SKM-1 treated with dmso at 0.1 percent for 144 hours (cell line): ENCODE measurements around the gene NDUFAB1.
A peak's percentile ranks its signal among the peaks of the same experiment; 100 is the strongest.
"Not testable (repeated sequence)": the region's sequence is repeated elsewhere in the genome, so short reads cannot be mapped to it uniquely, and the experiment has no call there.

Source experiments
- DNase-seq: peaks from one replicate; lab custom pipeline; 2025; ENCODE audit not compliant: unreplicated experiment; lab: John Stamatoyannopoulos, UW

The NDUFAB1 gene

DNA sequence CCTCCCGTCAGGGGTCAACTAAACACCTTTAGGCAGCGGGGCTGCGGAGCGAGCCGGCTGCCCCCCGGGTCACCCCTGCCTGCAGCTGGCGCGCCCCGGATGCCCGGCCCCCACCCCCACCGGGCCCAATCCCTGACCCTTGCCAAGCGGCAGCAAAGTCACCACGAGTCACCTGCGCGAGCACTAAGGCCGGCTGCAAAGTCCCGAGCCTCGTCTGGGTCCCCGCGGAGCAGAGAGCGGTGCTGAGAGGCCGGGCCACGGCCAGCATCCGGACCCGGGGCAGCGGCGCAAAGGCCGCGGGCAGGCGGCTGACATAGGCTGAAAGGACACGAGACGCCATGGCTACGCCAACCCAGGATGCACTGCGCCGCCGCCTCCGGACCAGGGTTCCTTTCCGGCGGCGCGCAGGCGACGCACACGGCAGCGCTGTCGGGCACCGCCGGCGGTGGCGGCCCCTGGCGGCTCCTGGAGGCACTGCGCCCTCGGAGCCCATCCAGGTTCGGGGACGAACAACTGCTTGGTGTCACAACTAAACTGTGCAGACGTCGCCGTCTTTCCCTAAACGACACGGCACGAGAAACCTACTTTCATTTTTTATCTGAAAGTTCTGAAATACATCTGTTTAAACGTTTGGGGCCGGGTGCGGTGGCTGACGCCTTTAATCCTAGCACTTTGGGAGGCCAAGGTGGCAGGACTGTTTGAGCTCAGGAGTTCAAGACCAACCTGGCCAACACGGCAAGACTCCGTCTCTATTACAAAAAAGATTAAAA, at the start of gene NDUFAB1:
Gene NDUFAB1, minus strand, starts transcription at position 366 of the 770 bp plus-strand sequence. Its CDS starts 26 bp downstream, at position 340.
- peak; percentile 90 for DNase-seq

DNA sequence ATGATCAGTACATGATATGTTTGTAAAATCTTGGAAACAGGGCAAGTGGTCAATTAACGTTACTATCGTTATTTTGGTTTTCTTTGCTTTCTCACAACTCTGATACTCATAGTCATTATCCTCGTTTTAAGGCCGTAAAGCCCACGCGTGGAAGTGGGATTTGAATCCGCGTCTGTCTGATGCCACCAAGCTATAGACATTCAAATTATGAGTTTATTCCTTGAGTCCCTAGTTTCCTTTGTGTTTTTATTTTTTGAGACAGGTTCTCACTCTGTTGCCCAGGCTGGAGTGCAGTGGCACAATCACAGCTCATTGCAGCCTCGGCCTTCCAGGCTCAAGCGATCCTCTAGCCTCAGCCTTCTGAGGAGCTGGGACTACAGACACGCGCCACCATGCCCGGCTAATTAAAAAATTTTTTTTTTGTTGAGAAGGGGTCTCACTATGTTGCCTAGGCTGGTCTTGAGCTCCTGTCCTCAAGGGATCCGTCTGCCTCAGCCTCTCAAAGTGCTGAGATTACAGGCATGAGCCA, 46.2 kb upstream of the NDUFAB1 start:
- DNase-seq: no peak

DNA sequence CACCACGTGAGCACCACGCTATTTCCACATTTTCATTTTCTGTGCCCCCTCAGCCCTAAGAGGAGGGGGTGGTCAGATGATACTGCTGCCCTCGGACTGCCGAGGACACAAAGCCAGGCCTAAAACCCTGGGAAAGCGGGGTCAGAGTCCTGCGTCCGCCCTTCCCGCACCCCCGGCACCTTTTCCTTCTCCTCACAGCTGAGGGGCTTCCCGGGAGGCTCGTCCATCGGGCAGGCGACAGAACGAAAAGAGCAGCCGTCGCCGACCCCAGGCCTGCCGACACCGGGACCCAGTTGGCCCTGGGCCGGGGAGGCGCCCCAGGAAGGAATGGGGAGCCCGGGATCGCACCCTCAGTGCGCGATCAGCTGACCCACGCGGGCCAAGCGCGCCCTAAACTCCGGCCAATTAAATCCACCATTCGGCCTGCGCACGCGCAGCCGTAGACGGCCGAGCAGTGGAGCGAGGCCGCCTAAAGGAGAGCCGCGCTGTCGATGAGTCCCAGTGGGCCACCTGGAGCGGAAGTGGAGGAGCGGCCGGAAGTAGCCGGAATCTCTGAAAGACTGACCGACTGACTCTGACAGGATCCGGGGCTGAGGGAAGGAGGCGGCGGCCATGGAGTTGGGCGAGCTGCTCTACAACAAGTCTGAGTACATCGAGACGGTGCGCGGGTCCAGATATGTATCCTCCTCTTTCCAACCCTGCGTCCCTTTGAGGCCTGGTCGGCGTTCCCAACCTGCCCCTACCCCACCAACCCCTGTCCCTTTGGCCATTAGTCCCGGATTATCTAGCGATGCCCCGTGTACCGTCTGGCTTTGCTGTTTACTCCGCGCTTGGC, 45.0 kb upstream of the NDUFAB1 start, which contains the start of the genes DCTN5 and PALB2:
Gene DCTN5, plus strand, starts transcription at position 536 of the 835 bp plus-strand sequence. Its CDS starts 77 bp downstream, at position 613.
Gene PALB2, minus strand, starts transcription at position 380 of the 835 bp plus-strand sequence. Its CDS starts 153 bp downstream, at position 227.
- DNase-seq: peak; percentile 96

- no peak for DNase-seq
Measured at GRCh38 chr16:23640615-23640930, 44.5 kb upstream of the NDUFAB1 start.

DNA sequence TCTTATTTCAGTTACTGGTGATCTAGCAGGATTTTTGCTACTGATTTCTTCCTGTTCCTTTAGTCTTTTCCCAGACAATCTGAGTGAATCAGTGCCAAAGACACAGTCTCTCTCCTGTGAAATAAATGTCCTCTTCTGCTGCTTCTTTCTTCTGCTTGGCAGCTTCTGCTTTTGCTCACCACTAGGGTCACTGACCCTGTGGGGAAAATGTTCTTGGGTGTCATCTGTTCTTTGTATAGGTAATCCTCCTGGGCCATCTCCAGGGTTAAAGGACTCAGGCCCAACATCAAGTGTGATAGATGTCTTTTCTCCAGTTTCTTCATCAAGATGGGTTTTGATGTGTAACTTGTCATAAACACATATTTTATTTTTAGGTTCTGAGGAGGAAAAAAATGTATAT, 39.8 kb upstream of the NDUFAB1 start:
- no peak for DNase-seq

DNA sequence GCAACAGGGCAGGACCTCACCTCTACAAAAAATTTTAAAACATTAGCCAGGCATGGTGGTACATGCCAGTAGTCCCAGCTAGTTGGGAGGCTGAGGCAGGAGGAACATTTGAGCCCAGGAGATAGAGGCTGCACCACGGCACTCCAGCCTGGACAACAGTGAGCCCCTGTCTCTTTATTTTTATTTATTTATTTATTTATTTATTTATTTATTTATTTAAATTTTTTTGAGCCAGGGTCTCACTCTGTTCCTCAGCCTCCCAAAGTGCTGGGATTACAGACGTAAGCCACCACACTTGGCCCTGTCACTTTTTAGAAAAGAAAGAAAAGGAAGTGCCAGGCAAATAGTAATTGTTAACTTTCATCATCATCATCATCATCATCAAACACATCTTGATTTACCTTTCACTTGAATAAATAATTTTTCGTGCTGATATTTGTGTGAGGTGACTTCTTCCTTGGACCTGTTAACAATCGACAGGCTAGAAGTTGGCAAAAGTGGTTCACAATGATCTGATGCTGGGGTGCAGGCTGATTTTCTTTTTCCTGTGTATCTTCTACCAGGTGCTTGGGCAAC, 38.4 kb upstream of the NDUFAB1 start:
- no peak for DNase-seq

DNA sequence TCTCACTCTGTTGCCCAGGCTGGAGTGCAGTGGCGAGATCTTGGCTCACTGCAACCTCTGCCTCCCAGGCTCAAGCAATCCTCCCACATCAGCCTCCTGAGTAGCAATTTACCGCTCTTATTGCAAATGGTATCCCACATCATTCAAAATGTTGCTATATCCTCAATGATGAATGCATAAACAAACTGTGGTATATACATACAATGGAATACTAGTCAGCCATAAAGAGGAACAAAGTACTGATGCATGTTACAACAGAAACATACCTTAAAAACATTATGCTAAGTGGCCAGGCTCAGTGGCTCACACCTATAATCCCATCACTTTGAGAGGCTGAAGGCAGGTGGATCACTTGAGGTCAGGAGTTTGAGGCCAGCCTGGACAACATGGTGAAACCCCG, 35.8 kb upstream of the NDUFAB1 start:
- not testable (repeated sequence) for DNase-seq

DNA sequence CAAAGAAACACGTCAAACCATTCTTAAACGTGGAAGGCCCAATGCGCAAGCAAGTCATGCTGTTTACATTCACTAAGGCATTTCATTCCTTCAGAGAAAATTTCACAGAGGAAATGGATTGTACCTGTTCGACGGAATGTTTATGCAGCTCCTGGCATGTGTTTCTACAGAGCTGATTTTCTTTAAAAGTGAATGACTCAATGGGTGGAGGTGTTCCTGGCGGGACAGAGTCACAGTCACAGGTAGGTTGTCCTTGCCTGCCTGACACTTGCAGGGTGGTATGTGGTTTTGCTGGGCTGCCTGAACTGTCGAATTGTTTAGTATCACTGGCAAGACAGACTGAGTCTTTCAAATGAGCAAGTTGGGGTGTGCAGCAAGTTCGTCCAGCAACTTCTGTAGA, 33.4 kb upstream of the NDUFAB1 start:
- no peak for DNase-seq

- DNase-seq: no peak
Measured at GRCh38 chr16:23624092-23624491, 28.0 kb upstream of the NDUFAB1 start.

DNA sequence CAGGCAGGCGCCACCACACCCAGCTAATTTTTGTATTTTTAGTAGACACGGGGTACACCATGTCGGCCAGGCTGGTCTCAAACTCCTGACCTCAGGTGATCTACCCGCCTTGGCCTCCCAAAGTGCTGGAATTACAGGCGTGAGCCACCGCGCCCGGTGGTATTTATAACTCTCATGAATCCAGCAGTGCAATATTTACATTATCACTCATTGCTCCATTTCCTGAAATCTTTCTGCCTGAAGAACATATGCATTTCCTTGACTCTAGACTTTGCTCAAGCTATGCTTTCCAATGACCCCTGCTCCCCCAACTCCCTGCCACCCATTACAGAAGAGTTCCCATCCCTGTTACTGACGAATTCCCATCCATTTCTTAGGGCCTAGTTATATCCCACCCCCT, 19.7 kb upstream of the NDUFAB1 start:
- no peak for DNase-seq

- DNase-seq: no peak
Measured at GRCh38 chr16:23611936-23612335, 15.8 kb upstream of the NDUFAB1 start.

DNA sequence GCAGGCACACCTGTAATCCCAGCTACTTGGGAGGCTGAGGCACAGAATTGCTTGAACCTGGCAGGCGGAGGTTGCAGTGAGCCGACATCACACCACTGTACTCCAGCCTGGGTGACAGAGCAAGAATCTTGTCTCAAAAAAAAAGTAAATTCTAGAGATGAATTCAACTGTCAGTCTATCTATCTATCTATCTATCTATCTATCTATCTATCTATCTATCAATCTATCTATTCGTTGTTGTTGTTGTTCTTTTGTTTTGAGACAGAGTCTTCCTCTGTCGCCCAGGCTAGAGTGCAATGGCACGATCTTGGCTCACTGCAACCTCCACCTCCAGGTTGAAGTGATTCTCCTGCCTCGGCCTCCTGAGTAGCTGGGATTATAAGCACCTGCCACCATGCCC, 14.8 kb upstream of the NDUFAB1 start:
- not testable (repeated sequence) for DNase-seq

DNA sequence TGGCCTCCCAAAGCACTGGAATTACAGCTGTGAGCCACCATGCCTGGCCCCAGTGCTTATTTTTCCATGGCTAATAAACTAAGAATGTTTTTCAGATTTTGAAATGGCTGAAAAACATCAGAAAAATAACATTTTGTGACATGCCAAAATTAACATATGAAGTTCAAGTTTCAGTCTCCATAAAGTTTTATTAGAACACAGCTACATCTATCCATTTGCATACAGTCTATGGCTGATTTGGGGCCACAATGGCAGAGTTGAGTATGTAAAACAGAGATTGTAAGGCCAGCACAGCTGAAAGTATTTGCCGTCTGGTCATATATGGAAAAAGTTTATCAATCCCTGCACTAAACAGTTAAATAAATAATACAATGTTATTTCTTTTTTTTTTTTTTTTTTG, 13.8 kb upstream of the NDUFAB1 start:
- DNase-seq: no peak

- DNase-seq: no peak
Measured at GRCh38 chr16:23608194-23608593, 12.1 kb upstream of the NDUFAB1 start.

DNA sequence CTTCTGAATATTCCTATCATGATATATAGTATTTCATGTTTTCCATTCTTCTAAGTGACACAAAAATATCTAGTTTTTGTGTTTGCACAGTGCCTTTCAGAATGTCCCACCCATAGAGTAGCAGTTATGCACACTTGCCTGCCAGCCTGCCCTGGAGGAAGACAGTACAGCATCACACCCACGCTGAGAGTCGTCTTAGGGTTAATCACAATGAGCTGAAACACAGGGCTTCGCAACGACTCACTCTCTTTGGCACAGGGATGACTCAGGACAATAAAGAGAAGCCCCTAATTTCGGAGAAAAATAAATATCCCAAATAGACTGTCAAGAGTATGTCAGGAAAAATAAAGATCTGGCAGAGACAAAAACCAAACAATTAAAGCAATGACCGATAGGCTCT, 11.6 kb upstream of the NDUFAB1 start:
- no peak for DNase-seq

GRCh38 chr16:23597003-23597756, 1.1 kb upstream of the NDUFAB1 start:
- DNase-seq: no peak

DNA sequence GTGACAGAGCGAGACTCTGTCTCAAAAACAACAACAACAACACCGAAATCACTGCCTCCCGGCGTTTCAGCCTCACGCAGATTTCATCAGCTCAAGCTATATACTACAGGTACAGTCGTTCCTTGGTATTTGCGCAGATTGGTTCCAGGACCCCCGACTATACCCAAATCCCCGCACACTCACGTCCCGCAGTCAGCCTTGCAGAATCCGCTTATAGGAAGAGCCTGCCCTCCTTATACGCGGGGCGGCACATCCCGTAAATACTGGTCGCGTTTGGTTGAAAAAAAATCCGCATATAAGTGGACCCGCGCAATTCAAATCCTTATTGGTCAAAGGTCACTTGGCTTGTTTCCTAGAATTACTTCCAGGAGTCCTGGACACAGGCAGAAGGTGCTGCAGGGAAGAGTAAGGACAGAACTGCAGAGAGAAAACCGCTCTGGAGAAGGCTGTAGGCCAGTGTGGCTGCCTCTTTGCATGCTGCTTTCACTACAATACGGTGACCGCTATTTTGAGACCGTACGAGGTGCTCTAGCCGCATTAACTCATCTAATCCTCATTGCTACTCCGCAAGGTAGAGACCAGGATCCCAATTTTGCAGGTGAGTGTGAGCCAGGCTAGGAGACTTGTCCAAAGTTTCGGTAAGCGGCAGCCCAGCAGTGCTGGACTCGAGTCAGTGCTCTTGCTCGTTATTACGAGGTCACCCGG, 718 bp downstream of the NDUFAB1 start:
- no peak for DNase-seq

- DNase-seq: no peak
Measured at GRCh38 chr16:23594186-23594585, 1.9 kb downstream of the NDUFAB1 start.

GRCh38 chr16:23590181-23590580, 5.9 kb downstream of the NDUFAB1 start:
- DNase-seq: no peak

DNA sequence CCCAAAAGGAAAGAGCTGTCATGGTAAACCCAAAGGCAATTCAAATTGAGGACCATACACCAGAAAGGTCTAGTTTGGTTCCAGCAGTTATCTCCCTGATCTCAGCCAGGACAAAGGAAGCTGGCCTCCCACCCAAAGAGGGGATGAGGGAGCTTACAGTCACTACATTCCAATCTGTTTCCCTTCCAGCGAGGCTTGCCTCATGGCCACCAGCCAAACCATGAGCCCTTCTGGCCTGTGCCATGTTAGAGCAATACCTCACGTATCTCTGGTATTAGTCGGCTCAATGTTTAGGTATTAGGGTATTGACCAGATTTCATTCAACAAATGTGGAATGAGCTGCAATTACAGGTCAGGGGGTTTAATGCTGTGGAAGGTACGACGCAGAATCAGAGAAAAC, 8.4 kb downstream of the NDUFAB1 start:
- DNase-seq: no peak
